ENCODE measurements around the gene SLC16A4. TPM values are rescaled to one million over a fixed set of nuclear protein-coding genes. Genes with fewer than 3 reads are reported as not detected.
"Not testable (repeated sequence)": the region's sequence is repeated elsewhere in the genome, so short reads cannot be mapped to it uniquely, and the experiment has no call there.

SLC16A4 gene
- total RNA-seq (2014; rRNA removed; shearing (Covaris generic)), result 30.0 and 47.6 TPM in 2 replicates

DNA sequence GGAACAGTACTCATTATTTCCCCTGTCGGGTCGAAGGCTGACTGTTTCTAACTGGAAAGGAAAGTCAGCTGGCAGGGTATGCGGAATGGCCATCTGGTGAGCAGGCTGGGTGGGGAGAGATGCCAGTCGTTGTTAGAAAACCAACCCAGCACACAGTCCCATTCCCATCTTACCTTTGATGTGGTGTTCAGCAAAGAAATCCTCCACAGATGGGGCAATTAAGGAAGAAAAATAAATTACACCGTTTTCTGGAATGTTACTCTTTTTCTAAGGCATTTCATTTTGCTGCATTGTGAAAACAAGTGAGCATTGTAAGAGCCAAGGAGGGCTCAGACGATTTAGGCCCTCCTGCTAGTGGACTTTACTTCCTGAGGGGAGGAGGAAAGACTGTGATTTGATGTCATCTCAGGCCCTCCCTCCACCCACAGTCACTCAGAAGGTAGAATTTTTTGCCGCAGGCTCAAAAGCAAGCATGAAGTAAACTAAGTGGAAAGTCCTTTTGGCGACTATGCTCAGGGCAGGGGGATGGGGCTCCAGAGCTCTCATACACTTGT is at the start of gene SLC16A4:
SLC16A4 (minus strand) TSS at position 335 of the 554 bp plus-strand sequence. CDS start 1,703 bp downstream, outside the sequence.
- peak; percentile 92 for DNase-seq (ENCODE audit: low read depth)

DNA sequence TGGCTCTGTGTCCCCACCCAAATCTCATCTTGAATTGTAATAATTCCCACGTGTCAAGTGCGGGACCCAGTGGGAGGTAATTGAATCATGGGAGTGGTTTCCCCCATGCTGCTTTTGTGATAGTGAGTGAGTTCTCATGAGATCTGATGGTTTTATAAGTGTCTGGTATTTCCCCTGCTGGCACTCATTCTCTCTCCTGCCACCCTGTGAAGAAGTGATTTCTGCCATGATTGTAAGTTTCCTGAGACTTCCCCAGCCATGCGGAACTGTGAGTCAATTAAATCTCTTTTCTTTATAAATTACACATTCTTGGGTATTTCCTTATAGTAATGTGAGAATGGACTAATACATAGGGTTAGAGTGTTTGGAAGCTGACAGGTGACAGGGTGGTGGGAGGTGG is 49.0 kb upstream of the SLC16A4 start:
- not testable (repeated sequence) for DNase-seq (ENCODE audit: low read depth)

DNA sequence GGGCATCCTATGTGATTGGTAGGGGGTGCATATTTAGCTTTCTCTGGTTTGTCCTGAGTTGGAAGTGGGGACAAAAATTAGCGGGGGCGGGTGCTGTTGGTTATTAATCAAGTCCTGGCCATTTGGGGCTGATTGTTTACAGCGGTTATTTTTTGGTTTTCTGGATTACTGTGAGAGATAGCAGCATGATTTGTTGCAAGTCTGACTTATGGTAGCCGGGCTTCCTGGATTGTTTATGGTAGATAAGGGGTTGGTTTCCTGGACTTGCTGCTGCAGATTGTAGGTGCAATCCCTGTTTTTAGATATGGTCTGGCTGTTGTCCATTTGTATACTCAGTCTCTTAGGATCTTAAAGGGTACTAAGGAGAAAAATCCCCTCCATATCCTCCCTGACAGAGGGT is 48.1 kb upstream of the SLC16A4 start:
- DNase-seq (ENCODE audit: low read depth), result no peak

DNA sequence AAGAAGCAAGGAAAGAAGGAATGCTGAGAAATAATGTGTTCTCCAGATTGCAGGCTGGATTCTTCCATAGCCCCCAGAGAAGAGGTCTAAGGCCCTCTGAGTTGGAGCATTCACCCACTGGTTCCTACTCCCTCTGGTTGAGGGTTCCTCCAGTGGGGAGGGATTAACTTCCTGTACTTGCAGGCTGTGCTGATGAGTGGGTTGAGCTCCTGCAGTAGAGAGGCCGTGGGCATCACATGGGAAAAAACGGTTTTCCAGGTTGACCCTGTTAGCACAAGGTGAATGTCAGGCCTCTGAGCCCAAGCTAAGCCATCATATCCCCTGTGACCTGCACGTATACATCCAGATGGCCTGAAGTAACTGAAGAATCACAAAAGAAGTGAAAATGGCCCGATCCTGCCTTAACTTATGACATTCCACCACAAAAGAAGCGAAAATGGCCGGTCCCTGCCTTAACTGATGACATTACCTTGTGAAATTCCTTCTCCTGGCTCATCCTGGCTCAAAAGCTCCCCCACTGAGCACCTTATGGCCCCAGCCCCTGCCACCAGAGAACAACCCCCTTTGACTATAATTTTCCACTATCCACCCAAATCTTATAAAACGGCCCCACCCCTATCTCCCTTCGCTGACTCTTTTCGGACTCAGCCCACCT is 46.9 kb upstream of the SLC16A4 start:
- not testable (repeated sequence) for DNase-seq (ENCODE audit: low read depth)

DNA sequence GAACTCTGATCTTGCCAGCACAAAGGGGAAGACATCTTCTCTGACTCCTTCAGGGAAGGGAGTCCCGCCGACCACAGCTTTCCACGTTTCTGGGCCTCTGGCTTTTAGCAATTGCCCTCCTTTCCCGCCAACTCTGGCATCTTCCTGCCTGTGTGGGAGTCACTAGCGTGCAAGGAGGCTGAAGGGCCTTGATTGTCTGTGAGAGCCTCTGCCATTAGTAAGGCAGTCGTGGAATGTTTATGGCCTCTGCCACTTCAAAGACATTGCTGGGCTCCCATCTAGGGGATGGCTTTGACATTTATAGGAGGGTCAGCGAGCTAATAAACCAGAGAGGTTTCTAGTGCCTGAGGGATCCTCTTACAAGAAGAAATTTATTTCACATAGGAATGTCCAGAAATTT is 45.8 kb upstream of the SLC16A4 start:
- peak; percentile 84 for DNase-seq (ENCODE audit: low read depth)

DNA sequence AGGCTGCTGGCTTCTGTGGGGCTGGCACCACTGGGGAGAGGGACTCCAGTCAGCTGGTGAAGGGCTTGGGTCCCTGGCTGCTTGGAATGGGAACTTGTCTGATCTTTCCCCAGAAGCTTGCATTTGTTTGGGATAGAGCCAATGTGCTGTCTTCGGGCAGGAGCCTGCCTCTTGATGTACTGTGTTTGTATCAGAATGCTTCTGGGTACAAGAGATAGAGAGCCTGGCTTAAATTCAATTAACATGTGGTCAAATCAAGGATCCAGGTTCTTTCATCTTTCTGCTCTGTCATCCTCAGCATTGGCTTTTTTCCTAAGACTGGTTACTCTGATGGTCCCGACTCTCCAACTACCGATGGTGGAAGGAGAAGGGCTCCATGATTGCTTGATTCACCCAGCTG is 44.1 kb upstream of the SLC16A4 start:
- peak; percentile 43 for DNase-seq (ENCODE audit: low read depth)

DNA sequence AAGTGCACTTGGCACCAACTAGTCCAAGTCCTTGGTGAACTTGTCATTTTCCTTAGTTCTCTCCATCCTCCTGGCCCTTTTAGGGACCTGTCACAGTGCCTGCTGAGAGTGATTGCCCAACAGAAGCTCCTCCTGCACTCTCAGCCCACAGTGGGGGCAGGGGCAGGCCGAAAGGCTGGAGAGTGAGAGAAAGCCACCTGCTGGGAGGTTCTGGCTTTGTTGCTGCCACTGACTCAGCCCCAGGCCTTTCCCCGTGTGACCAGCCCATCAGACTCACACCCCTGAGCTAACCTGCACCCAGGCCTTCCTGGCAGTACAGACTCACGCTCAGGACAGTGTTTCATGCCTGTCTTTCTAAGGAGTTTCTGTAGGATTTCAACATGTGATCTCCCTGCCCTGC is 43.0 kb upstream of the SLC16A4 start:
- peak; percentile 77 for DNase-seq (ENCODE audit: low read depth)

DNA sequence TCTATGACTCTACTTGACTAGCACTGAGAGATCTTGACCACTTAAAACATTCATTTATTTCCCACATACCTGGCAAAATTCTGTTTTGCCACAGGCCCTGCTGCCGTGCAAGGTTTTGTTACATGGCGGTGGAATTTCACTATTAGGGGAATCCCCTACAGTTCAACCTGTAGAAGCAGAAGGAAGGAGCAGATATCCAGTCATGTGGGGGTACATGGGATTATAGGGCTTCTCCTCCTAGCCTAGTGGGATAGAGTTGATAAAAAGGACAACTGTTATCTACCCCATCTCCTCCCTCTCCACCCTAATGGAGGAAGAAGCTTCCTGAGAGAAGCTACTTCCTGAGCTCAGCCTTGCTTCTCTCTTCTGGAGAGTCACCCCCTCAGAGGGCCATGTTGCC is 42.4 kb upstream of the SLC16A4 start:
- DNase-seq (ENCODE audit: low read depth), result no peak

DNA sequence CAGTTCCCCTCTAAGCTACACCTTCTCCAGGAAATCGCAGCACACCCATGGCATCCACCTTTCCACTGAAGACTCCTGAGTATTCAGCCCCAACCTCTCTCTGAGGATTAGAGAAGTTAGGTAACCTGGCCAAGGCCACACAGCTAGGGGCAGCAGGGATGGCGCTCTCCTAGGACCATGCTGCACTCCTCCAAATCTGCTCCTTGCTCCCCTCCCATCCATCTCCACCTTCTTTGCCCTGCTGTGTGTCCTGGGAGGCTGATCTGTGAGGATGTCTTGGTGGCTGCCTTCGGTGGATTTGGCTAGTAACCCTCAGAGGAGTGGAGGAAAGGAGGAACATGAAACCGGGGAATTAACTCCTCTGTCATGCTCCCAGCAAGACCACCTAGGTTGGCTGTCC is 40.1 kb upstream of the SLC16A4 start:
- DNase-seq (ENCODE audit: low read depth), result no peak

DNA sequence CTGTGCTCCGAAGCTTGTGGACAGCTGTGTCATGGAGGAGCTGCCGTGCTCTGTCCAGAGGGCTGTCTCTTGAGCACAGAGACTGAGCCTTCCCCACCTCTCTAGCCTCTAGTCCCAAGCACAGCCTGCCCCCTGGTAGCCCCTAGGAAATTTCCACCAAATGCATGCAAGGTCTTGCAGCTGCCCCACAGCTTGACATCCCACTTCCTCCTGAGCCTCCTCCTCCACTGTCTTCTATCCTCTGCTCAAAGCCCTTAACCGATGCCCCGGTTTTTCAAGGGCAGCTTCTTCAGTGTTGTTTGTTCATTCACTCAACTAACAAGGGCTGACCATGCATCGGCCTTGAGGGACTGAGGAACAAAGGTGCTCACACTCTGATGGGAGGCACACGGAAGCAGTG is 39.5 kb upstream of the SLC16A4 start:
- DNase-seq (ENCODE audit: low read depth), result no peak

DNA sequence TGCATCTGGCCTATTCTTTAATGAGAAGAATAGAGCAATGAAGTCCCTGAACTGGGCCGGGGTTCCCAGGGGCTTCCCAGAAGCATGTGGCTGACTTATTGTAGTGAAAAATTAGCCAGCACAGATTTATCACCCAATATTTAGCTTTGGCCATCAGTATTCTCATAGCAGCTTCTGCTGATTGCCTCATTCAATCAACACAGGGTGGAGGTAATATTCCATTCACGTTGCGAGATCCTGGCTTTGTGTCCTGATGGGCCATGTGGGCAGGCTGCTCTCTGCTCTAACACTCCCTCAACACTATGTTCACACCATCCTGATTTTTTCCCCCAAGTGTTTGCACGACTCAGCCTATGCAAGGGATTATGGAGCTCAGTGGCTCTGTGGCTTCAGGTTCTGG is 38.1 kb upstream of the SLC16A4 start:
- DNase-seq (ENCODE audit: low read depth), result no peak

DNA sequence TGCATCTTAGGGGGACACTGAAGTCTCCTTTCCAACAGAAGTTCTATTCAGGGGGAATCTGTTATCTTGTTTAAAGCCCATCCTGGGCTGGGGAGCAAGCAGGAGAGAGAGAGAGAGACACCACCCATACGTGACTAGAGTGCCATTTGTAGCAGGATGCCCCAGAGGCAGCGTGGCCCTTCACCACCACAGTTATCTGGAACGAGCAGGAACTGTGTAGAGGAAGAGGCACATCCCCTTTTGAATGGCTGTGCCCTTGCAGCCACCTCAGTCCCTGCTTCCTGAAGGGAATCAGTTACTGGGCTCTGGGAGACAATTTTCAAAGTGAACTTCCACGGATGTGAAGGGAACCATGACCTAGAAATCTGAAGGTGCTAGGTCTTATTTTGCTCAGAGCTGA is 36.0 kb upstream of the SLC16A4 start:
- no peak for DNase-seq (ENCODE audit: low read depth)

DNA sequence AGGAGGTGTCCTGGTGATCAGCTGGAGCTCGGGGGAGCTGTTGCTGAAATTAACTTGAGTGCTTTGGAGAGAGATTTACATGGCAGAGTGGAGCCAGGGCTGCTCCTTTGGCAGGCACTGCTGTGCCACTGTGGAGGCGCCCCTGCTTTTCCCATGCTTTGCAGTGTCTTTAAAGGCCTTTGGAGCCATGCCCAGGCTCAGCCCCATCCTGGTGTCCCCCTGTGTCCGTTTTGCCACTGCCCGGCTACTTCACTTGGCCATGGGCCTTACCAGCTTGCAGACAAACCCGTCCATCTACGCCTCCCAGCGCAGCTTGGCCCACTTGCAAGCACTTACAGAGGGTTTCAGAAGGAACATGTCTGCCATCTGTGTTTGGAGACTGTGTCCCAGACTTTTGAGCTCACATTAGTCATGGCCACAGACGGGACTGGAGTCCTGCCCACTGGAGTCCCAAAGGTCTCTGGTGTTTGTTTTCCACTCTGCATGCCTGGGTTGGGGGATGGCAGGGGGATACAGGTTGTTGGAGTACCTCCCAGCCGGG is 34.9 kb upstream of the SLC16A4 start:
- DNase-seq (ENCODE audit: low read depth), result no peak

DNA sequence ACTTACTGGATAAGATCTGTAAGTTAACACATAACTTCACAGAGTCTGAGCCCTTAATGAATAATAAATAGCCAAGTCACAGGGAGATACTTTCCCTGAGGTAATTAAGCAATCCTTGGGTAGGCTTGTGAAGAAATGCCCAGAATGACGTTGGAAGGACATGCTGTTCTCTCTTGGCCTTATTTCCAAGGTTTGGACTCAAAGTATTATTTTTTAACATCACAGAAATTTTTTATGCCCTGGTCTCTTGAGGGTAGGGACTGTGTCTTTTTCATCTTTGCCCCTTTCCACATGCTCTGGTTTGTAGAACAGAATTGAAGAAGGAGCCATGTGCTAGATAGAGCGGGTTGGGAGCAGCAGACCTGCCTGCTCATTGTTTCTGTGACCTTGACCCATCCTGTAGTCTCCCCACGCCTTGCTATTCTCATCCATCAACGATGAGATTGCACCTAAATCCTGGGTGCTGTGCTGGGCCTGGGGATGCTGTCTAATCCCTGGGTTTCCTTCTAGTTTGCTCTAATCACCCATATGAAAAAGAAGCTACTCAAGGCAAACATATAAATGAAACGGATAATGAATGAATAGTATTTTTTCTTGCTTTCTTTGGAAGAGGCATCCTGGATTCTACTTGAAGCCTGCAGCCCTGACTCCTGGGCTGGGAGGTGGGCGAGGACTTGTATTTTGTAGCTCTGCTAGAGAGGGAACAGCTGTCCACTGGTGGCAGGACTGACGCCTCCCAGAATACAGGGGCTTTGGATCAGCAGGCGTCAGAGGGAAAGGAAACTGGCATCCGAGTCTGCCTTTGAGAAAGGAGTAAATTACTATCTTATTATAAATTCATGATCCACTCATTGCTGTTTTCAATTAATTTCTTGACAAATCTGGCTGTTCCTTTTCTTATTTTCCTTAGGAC is 34.1 kb upstream of the SLC16A4 start:
- no peak for DNase-seq (ENCODE audit: low read depth)

DNA sequence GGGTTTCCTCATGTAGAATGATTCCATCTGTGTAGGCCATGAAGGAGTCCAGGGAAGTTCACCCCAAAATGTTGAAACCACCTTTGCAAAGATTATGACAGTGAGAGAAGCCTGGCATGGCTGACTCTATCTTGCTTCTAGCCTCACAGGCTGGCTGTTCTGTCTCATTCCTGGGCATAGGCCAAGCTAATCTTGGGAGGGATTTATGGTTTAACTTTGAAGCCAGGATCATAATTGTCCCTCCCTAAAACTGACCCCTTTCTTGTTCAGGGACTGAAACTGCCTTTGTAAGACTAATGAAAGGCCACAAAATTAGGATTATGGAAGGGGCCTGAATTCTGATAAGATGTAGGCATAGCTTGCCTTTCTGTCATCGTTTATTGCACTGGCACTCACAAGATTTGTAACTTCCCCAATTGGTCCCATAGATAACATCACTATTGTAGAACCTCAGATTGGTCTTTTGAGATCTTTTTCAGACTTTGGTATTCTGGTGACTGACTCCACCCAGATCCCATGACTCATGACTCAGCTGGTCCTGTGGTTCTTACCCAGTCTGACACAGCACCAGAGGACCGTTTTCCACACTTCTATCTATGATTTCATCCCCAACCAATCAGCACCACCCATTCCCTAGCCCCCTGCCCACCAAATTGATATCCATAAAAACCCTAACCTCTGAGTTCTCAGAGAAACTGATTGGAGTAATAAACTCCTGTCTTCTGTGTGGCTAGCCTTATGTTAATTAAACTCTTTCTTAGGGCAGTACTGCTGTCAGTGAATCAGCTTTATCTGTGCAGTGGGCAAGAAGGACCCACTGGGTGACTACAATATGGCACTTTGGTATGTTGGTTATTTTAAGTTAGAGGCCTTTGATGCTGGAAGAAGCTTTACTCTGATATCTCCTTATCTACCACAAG is 30.3 kb upstream of the SLC16A4 start:
- peak; percentile 43 for DNase-seq (ENCODE audit: low read depth)

DNA sequence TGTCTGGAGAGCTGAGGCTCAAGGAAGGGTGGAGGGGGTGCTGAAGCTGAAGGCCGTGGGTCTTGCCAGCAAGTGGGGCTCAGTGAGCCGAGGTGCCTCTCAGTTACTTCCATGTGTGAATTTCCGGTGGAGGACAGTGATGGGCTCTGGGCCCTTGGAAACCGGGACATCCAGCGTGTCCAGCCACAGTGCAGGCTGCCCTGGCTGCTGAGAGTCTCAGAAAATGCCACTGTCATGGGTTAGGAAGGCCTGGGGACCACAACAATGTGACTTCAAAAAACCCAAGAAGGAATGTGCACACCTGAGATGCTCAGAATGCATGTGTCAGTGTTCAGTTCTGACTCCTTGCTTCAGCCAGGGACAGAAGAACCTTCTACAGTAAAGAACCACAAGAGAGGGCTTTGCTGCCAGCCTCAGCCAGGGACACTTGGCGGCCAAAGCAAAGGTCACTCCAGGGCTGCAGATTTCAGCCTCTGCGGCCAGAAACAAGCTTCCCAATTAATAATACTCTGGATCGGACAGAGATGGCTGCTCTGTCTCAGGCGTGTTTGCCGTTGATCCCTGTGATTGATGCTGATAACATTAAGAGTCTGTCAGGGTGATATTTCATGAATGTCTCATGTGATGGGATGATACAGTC is 29.3 kb upstream of the SLC16A4 start:
- DNase-seq (ENCODE audit: low read depth), result no peak

DNA sequence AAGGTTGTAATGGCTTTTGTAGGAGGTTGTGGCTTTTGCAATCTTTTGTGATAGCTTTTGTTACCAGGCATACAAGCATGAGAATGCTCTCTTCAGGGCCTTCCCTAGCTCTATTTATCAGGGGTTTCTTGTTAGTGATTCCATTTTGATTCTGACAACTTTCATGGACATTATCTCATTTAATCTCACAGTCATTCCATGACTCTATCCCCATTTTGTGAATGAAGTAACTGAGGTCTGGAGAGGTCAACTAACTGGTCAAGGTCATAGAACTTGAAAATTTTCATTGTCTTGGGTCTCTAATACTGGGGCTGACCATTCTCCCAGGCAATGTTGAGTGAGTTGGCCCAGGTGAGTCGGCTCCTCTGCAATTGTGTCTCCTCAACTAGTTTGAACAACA is 27.9 kb upstream of the SLC16A4 start:
- DNase-seq (ENCODE audit: low read depth), result no peak

DNA sequence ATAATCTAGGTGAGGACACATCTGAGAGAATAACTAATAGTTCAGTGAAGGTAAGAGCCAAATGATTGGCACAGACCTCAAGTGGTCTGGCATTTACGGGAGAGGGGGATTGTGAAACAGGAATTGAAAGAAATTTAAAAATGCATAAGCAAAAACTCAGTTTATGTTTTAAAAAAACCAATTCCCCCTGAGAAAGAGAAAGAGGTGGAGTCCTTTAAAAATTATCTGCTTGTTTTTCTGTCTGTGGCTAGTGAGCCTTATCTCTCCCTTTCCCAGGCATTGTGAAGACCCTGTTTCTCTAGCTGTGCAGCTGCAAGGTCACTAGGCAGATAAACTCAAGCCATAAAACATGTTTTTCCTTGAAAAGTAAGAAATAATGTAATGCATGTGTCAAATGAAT is 22.2 kb upstream of the SLC16A4 start:
- DNase-seq (ENCODE audit: low read depth), result not testable (repeated sequence)

DNA sequence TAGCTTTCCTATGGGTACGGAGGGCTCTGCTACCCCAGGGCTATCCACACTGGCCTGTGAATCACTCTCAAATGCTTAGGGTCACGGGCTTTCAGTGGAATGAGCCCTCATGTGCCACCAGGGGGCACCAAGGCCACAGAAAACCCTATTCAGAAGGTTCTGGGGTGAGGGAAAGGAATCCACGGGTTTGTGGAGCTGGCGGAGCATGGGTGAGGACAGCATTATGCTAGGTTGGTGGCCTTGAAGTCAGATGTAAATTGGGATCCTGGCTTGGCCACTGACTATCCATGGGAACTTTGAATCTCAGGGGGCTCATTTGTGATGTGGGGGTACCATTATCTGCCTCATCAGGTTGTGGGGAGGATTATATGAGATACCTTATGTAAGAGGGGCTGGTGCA is 21.8 kb upstream of the SLC16A4 start:
- peak; percentile 81 for DNase-seq (ENCODE audit: low read depth)

DNA sequence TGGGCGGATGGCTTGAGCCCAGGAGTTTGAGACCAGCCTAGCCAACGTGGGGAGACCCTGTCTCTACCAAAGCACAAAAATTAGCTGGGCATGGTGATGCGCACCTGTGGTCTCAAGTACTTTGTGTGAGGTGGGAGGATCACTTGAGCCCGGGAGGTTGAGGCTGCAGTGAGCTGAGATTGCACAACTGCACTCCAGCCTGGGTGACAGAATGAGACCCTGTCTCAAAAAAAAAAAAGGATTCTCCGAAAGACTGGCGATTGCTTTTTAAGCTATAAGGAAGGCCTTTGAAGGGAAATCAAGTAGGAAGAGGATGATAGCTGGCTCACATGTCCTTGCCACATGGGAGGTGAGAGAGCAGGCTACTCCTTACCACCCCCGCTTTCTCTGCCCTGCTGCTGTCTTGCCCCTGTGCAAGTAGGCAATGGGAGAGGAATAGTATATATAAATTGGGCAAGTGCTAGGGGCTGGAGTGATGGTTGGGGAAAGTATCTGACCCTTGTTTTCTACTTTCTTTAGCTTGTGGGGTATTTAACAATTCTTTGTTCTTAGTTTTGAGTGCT is 20.4 kb upstream of the SLC16A4 start:
- no peak for DNase-seq (ENCODE audit: low read depth)

DNA sequence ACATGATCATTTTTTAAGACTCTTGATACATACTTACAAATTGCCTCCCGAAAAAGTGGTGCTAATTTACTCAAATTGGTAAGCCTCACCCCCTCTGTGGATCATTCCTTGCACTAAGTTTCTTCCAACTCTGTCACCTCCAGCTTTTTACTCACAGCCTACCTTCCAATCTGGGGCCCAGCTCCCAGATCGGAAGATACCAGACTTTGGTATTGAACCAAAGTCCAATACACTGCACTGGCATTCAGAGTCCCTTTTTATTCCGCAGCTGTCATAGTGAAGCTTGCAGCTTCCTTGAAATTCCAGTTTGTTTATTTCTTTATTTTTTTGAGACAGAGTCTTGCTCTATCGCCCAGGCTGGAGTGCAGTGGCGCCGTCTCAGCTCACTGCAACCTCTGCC is 18.5 kb upstream of the SLC16A4 start:
- DNase-seq (ENCODE audit: low read depth), result no peak

Measured in M059J (cell line).